Mammary epithelial cell (primary cell): Measurements from ENCODE around the gene KLK10.

Source experiments
- CTCF ChIP-seq, 2 donors: IDR thresholded peaks in 1 of 2; conservative IDR thresholded peaks in 1 of 2; 2 replicates each; pipeline ENCODE4 v1.5.1; 2011 to 2012; ENCODE audit warnings: inconsistent platforms in 2 of 2, low read length in 2 of 2, mild to moderate bottlenecking in 2 of 2, control low read depth in 1 of 2, low read depth in 1 of 2; ENCODE audit not compliant: insufficient read depth in 1 of 2; ENCODE audit errors: extremely low read depth in 1 of 2
- EZH2 ChIP-seq: IDR thresholded peaks from 2 replicates; pipeline ENCODE4 v1.6.1; 2012; ENCODE audit warnings: low read length, inconsistent platforms, borderline replicate concordance

- TF ChIP-seq CTCF (conservative IDR thresholded peaks at IDR 0.05 in 1 of 2, IDR thresholded peaks at IDR 0.05 in 1 of 2; ENCODE audit: extremely low read depth in 1 of 2, insufficient read depth in 1 of 2, low read depth in 1 of 2, low read length in 2 of 2) (no peak), EZH2 (no peak)
These were observed 45.9 kb upstream of the KLK10 start for GRCh38 chr19:51065221-51065960.
